ENCODE data around the gene AOAH.
A peak's percentile ranks its signal among the peaks of the same experiment; 100 is the strongest.

AOAH gene

DNA sequence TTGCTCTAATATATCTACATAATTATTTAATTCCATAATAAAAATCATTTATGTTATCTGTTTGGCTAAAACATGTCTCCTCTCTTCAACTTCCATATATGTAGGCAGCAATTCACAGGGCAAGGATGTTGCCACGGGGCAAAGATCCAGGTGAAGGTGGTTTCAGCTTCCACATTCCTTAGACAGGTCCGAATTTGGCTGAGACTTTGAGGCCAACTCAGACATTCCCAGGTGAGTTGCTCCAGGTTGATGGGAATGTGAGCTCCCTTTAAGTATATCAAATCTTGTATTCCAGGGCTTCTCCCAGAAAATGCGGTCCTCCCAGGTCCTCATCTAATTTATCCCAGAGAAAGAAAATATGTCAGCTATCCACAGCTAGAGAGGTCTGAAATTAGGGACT is 15.1 kb upstream of the AOAH start:
- TF ChIP-seq Cebpa-rat (IDR thresholded peaks at IDR 0.05): no peak
- Histone ChIP-seq H3K4me3 (no peak overlapping the region), H3K36me3 (no peaks in the 10 kb centered on the region), H3K27me3 (no peaks in the 10 kb centered on the region), H3K9ac (no peak overlapping the region), H3K4me2 (no peak overlapping the region), H3K27ac (no peak overlapping the region), H3K9me3 (no peaks in the 10 kb centered on the region), H3K4me1 (peaks cover 11% of the 10 kb centered on the region), H4K20me1 (no peaks in the 10 kb centered on the region)

DNA sequence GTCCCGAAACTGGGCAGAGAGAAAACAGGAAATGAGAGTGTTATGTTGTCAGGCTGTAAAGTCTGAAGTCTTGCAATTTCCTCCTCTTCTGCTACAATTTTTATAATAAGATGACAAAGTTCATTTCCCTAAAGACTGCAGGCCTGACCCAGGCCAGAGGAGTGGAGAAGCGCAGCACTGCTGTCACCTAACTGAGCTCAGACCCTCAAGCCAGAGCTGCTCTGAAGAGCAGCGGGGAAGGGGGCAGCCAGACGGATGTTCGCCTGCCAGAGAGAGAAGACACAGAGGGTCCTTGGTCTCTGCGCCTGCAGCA is 12.6 kb upstream of the AOAH start:
- no peak for TF ChIP-seq Cebpa-rat (IDR thresholded peaks at IDR 0.05)
- H4K20me1 ChIP-seq: no peaks in the 10 kb centered on the region
- H3K27ac ChIP-seq: no peak overlapping the region
- no peaks in the 10 kb centered on the region for H3K36me3 ChIP-seq
- H3K9me3 ChIP-seq: no peaks in the 10 kb centered on the region; the same call in 1 of the 2 replicates
- H3K4me2 ChIP-seq: peak overlapping the region; percentile 22; the same call in 1 of the 2 replicates
- H3K4me3 ChIP-seq: no peak overlapping the region
- no peak overlapping the region for H3K9ac ChIP-seq
- H3K4me1 ChIP-seq: peaks cover 11% of the 10 kb centered on the region
- no peaks in the 10 kb centered on the region for H3K27me3 ChIP-seq

DNA sequence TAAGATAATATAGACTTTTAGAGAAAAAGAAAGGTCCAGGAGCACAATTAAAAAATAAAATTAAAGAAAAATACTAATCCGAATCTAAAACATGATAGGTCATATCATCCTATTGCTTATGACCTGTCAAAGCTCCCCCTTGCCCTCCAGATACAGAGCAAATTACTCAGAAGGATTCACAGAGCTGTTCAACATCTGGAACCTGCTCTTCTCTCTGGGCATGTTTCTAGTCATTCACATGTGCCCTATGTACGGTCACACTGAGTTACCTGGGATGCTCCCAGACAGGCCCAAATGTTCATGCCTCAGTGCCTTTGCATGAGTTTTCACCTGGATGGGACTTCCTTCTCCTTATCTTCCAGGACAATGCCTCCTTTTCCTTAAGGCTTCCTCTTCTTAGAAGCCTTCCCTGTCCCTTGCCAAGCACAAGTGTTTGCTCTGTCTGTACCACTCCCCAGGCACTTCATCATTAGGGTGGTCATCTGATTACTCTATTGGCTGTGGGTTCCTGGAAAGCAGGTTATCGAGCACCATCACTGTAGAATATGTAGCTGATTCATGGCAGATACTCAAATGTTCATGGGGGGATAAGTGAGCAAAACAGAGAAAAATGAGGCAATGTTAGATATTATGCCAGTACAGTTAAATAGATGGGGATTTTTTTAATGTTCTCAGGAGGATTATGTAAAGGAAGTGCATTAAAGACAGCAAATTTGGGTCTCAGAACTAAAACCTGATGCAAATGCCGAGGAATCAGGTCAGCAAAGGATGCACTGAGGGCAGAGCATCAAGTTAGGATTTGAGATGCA is 12.0 kb upstream of the AOAH start:
- Histone ChIP-seq H3K9ac (no peak overlapping the region), H3K9me3 (no peaks in the 10 kb centered on the region; the same call in 1 of the 2 replicates), H3K4me2 (peak overlapping the region; percentile 22; the same call in 1 of the 2 replicates), H3K27ac (no peak overlapping the region), H3K36me3 (no peaks in the 10 kb centered on the region), H3K4me3 (no peak overlapping the region), H3K27me3 (no peaks in the 10 kb centered on the region), H4K20me1 (no peaks in the 10 kb centered on the region), H3K4me1 (peaks cover 11% of the 10 kb centered on the region)
- TF ChIP-seq Cebpa-rat (IDR thresholded peaks at IDR 0.05): no peak

DNA sequence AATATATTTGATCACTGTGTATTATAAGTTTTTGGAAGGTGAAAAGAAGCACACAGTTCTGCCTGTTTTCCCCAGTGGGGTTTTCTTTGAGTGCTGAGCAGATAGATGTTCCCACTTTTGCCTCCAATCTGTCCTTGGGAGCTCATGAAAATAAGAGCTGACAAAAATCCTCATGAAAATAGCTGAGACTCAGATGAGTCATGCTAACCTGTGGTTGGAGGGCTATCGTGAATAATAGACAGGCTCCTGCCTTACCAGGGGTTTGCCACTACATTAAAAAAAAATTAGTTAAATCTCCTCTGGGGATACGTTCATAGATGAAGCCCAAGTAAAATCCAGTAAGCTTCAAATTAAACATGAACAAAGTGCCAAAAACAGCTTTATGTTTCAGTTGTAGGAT is 10.9 kb upstream of the AOAH start:
- Histone ChIP-seq H3K36me3 (no peaks in the 10 kb centered on the region), H3K4me1 (peaks cover 11% of the 10 kb centered on the region), H3K9ac (no peak overlapping the region), H3K27ac (no peak overlapping the region), H3K4me3 (no peak overlapping the region), H3K9me3 (no peaks in the 10 kb centered on the region; the same call in 1 of the 2 replicates), H3K4me2 (no peak overlapping the region), H4K20me1 (no peaks in the 10 kb centered on the region), H3K27me3 (no peaks in the 10 kb centered on the region)
- no peak for TF ChIP-seq Cebpa-rat (IDR thresholded peaks at IDR 0.05)

DNA sequence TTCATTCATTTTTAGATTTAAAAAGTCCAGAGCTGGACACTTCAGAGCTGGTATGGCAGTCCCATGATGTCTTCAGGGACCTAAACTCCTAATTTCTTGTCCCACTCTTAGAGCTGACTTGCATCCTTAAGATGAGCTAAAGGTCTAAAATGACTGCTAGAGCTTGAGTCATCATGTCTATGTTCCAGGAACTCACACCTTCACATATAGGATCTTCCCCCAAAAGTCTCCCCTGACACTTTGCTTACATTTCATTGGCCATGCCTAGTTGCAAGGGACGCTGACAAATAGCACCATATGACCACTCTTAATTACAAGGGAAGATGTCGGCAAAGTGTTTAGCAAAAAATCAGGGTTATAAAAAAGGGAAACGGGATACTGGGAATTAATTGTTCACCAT is 10.4 kb upstream of the AOAH start:
- Histone ChIP-seq H3K9ac (no peak overlapping the region), H3K4me2 (no peak overlapping the region), H3K4me3 (no peak overlapping the region), H3K36me3 (no peaks in the 10 kb centered on the region), H3K9me3 (no peaks in the 10 kb centered on the region; the same call in 1 of the 2 replicates), H4K20me1 (no peaks in the 10 kb centered on the region), H3K4me1 (peaks cover 11% of the 10 kb centered on the region), H3K27ac (no peak overlapping the region), H3K27me3 (no peaks in the 10 kb centered on the region)
- TF ChIP-seq Cebpa-rat (IDR thresholded peaks at IDR 0.05): no peak

DNA sequence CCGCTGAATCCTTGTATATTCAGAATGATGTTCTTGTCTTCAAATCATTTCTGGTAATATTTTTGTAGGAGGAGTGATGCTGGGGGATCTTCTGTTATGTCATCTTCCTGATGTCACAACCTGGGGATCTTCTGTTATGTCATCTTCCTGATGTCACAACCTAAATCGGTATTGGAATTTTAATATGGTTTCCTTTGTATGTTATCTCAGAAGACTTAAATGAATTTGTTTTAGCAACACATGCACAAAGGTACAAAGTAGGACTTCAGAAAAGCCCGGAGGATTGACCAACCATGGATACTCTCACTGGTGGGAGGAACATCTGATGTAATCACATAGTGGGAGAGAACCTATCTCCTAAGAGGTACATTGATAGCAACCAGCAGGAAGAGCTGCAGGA is 9.1 kb upstream of the AOAH start:
- Histone ChIP-seq H3K36me3 (no peaks in the 10 kb centered on the region), H3K27me3 (no peaks in the 10 kb centered on the region), H3K9ac (no peak overlapping the region), H3K27ac (no peak overlapping the region), H4K20me1 (no peaks in the 10 kb centered on the region), H3K9me3 (peaks cover 7% of the 10 kb centered on the region; the same call in 1 of the 2 replicates), H3K4me3 (no peak overlapping the region), H3K4me1 (peaks cover 11% of the 10 kb centered on the region), H3K4me2 (no peak overlapping the region)
- no peak for TF ChIP-seq Cebpa-rat (IDR thresholded peaks at IDR 0.05)

DNA sequence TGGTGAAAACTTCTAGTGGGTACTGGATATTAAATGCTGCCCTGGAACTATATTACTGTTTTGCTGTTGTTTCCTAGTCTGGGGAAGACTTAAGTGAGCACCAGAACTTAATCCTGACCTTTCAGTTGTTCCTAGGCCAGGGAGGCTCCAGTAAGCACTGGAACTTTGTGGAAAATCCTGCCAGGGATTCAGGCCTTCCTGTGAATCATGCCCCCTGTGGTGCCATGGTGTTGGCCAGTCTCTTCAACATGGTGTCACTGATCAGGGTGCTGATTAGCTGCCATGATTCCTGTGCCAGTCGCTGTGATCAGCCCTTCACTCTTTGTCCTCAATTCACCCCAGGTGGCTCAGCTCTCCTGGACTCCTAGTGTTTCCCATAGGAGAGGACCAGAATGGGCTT is 8.5 kb upstream of the AOAH start:
- Histone ChIP-seq H3K27me3 (no peaks in the 10 kb centered on the region), H3K9me3 (peaks cover 7% of the 10 kb centered on the region; the same call in 1 of the 2 replicates), H3K4me3 (no peak overlapping the region), H4K20me1 (no peaks in the 10 kb centered on the region), H3K36me3 (no peaks in the 10 kb centered on the region), H3K27ac (no peak overlapping the region), H3K9ac (no peak overlapping the region), H3K4me1 (peaks cover 11% of the 10 kb centered on the region), H3K4me2 (no peak overlapping the region)
- no peak for TF ChIP-seq Cebpa-rat (IDR thresholded peaks at IDR 0.05)

DNA sequence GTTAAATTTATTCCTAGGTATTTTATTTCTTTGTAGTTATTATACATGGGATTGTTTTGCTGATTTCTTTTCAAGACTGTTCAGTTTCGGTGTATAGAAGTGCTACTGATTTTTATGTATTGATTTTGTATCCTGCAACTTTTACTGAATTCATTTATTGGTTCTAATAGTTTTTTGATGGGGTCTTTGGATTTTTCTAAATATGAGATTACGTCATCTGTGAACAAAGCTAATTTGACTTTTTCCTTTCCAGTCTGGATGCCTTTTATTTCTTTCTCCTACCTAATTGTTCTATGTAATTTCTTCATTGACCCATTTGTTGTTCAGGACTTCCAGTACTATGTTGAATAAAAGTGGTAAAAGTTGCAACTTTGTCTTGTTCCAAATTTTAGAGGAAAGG is 5.8 kb upstream of the AOAH start:
- Histone ChIP-seq H3K27me3 (no peaks in the 10 kb centered on the region), H3K27ac (no peak overlapping the region), H3K9ac (no peak overlapping the region), H3K9me3 (peaks cover 7% of the 10 kb centered on the region; the same call in 1 of the 2 replicates), H3K4me3 (no peak overlapping the region), H3K4me1 (peaks cover 15% of the 10 kb centered on the region), H4K20me1 (no peaks in the 10 kb centered on the region), H3K4me2 (no peak overlapping the region), H3K36me3 (no peaks in the 10 kb centered on the region)
- TF ChIP-seq Cebpa-rat (IDR thresholded peaks at IDR 0.05): no peak

DNA sequence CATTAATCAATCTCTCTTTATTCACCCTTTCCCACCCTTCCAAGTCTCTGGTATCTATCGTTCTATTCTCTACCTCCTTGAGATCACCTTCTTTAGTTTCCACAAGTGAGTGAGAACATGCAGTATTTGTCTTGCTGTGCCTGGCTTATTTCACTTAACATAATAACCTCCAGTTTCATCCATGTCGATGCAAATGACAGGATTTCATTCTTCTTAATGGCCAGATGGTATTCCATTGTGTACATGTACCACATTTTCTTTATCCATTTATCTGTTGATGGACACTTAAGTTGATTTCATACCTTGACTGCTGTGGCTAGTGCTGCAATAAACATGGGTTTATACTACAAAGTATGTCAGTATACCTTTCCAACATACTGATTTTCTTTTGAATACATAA is 3.8 kb upstream of the AOAH start:
- no peak for TF ChIP-seq Cebpa-rat (IDR thresholded peaks at IDR 0.05)
- Histone ChIP-seq H3K9ac (no peak overlapping the region), H3K27ac (no peak overlapping the region), H3K9me3 (peaks cover 7% of the 10 kb centered on the region; the same call in 1 of the 2 replicates), H3K4me1 (peaks cover 25% of the 10 kb centered on the region), H3K4me3 (no peak overlapping the region), H3K4me2 (no peak overlapping the region), H4K20me1 (no peaks in the 10 kb centered on the region), H3K27me3 (no peaks in the 10 kb centered on the region), H3K36me3 (no peaks in the 10 kb centered on the region)

DNA sequence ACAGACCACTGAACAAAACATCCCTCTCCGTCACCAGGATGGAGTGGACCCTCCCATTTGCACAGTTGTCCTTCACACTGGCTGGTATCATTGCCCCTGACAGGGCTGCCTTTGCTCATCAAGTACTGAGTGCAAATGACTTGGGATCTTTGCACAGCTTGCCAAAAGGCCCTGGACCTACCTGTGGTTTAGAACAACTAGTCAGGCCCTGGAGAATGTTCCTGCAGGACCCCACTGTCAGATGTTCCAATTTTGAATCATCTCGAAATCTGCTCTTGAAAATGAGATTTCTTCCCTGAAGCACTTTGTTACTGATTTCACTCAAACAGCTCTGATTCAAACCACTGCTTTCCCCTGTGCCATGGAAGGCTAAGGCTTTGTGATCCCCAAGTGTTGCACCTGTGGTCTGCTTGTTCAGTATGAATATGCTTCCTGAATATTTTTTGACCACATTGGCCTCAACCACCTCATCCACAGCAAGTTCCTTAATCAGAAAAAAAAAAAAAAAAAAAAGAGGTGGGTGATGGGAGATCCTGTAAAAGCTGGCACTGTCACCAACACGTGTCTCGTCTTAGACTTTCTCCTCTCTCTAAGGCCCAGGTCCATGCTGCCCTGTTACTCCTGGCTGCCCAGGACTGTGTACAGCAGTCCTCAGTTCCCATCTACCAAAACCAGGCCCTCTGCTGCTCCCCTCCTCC is 2.7 kb upstream of the AOAH start:
- no peak overlapping the region for H3K4me3 ChIP-seq
- H3K27me3 ChIP-seq: no peaks in the 10 kb centered on the region
- H3K9ac ChIP-seq: no peak overlapping the region
- TF ChIP-seq Cebpa-rat (IDR thresholded peaks at IDR 0.05): no peak
- no peak overlapping the region; the same call in 1 of the 2 replicates for H3K4me2 ChIP-seq
- H3K9me3 ChIP-seq: peaks cover 7% of the 10 kb centered on the region; the same call in 1 of the 2 replicates
- no peaks in the 10 kb centered on the region for H3K36me3 ChIP-seq
- peaks cover 25% of the 10 kb centered on the region for H3K4me1 ChIP-seq
- no peak overlapping the region for H3K27ac ChIP-seq
- no peaks in the 10 kb centered on the region for H4K20me1 ChIP-seq

All from BLaER1 (cell line).